ENCODE data around the gene SLC39A11.

Gene SLC39A11

GRCh38 chr17:73093286-73093685 is 798 bp upstream of the SLC39A11 start:
- no peaks in the 10 kb centered on the region for H3K27me3 ChIP-seq (ENCODE audit: control insufficient read depth, insufficient read depth, low read length)
- no peak overlapping the region for H3K9ac ChIP-seq (ENCODE audit: low read depth, low read length)
- H3K4me3 ChIP-seq (ENCODE audit: low read depth, low read length) = no peak overlapping the region
- H3K9me3 ChIP-seq (ENCODE audit: control insufficient read depth, insufficient read depth, low read length) = no peaks in the 10 kb centered on the region
- no peaks in the 10 kb centered on the region for H3K36me3 ChIP-seq (ENCODE audit: control insufficient read depth, insufficient read depth, low read length)
- H3K27ac ChIP-seq (ENCODE audit: low read depth, low read length) = no peak overlapping the region
- H3K4me1 ChIP-seq (ENCODE audit: control insufficient read depth, insufficient read depth, low read length) = peaks cover 19% of the 10 kb centered on the region

DNA sequence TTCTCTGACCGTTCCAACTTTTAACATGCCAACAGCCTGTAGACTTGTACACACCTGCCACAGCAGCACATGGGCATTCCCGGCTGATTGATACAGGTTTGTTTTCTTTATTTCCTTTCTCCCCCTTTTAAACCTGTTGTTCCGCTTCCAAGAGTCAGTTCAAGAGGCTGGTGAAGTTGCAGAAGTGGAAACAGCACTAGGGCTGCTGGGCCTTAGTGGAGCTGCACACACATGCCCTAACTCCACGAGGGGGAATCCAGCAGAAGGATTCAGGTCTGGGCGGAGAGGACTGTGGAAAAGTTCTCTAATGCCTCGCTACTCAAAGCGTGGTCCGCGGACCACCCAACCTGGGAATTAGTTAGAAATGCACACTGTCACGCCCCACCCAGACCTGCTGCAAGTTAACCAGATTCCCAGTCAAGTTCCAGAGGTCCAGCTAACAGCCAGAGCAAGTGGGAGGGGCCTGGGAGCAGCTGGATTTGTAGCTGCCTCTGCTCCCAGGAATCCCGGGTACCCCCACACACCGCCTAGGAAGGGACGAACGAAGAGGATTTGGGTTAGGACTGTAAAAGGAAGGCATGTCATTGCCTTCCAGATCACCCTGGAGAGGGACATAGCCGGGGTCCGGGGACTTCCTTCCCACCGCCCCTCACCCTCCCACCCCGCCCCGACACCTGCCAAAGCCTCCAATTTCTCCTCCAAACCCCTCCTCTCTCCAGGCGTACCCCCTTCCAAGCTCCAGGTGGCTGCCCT is 542 bp downstream of the SLC39A11 start:
- Histone ChIP-seq H3K9me3 (ENCODE audit: control insufficient read depth, insufficient read depth, low read length) (no peaks in the 10 kb centered on the region), H3K36me3 (ENCODE audit: control insufficient read depth, insufficient read depth, low read length) (no peaks in the 10 kb centered on the region; the same call in 1 of the 2 replicates), H3K4me3 (ENCODE audit: low read depth, low read length) (peak overlapping the region; percentile 70), H3K27me3 (ENCODE audit: control insufficient read depth, insufficient read depth, low read length) (no peaks in the 10 kb centered on the region), H3K9ac (ENCODE audit: low read depth, low read length) (no peak overlapping the region), H3K4me1 (ENCODE audit: control insufficient read depth, insufficient read depth, low read length) (peaks cover 19% of the 10 kb centered on the region), H3K27ac (ENCODE audit: low read depth, low read length) (no peak overlapping the region)

DNA sequence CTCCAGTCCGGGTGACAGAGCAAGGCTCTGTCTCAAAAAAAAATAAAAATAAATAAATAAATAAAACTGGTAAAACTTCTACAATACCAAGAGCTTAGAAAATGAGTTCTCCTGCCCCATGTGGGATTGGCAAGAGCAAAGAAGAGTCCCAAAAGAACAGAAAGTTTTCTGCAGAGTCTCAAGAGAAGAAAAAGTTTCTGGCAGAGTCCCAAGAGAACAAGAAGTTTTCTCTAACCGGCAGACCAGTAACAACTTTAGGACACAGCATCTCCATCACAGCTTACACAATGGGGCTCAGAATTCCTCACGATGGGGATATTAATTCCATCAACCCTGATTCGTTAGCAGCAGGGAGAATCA is 1.1 kb downstream of the SLC39A11 start:
- peaks cover 19% of the 10 kb centered on the region for H3K4me1 ChIP-seq (ENCODE audit: control insufficient read depth, insufficient read depth, low read length)
- H3K27me3 ChIP-seq (ENCODE audit: control insufficient read depth, insufficient read depth, low read length) = no peaks in the 10 kb centered on the region
- H3K4me3 ChIP-seq (ENCODE audit: low read depth, low read length) = peak overlapping the region; percentile 70; the same call in 1 of the 2 replicates
- H3K36me3 ChIP-seq (ENCODE audit: control insufficient read depth, insufficient read depth, low read length) = no peaks in the 10 kb centered on the region; the same call in 1 of the 2 replicates
- no peaks in the 10 kb centered on the region for H3K9me3 ChIP-seq (ENCODE audit: control insufficient read depth, insufficient read depth, low read length)
- H3K27ac ChIP-seq (ENCODE audit: low read depth, low read length) = no peak overlapping the region
- H3K9ac ChIP-seq (ENCODE audit: low read depth, low read length) = no peak overlapping the region

- Histone ChIP-seq H3K27ac (ENCODE audit: low read depth, low read length) (no peak overlapping the region), H3K27me3 (ENCODE audit: control insufficient read depth, insufficient read depth, low read length) (no peaks in the 10 kb centered on the region), H3K4me3 (ENCODE audit: low read depth, low read length) (no peak overlapping the region)
Measured at GRCh38 chr17:73090396-73091202, 1.9 kb downstream of the SLC39A11 start.

DNA sequence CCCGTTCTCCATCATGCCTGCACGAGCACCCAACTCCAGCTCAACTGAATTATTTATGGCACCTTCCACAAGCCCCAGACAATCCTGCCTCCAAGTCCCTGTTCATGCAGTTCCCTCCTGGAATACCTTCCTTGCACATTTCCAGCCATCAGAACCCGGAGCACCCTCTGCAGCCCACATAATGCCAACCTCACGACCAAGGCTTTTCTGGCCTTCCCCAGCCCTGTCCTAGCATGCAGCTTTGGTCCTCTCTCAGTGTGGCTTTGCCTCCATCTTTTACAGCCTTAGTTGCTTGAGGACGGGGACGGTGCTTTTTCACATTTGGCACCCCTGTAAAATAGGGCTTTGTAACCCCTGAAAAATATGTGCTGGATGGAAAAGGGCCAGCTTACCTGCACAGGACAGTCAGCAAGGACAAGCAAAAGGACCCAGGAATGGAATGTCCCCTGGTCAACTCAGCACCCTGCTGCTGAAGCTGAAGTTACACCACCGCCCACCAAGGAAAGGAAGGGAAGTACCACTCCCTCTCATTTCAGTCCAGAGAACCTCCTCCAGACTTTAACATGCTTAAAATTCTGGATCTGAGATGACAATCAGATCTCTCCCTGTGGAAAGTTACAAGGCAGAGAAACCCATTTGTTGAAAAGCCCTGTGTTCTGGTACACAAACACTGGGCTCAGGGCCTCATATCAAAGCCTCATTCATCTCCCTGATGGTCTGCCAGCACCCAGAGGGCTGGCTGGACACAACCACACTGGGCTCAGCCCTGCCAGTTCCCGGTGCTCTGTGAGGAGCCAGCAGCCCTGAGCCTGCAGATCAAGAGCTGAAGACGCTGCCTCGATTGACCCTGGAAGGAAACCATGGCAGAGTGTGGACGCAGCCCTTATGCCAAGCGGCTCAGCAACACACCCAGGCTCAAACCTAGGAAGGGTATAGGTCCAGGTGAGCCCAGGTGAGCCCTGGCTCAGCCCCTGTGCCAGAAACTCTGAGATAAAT is 2.9 kb downstream of the SLC39A11 start:
- Histone ChIP-seq H3K9me3 (ENCODE audit: control insufficient read depth, insufficient read depth, low read length) (no peaks in the 10 kb centered on the region), H3K4me1 (ENCODE audit: control insufficient read depth, insufficient read depth, low read length) (peaks cover 19% of the 10 kb centered on the region), H3K4me3 (ENCODE audit: low read depth, low read length) (no peak overlapping the region), H3K36me3 (ENCODE audit: control insufficient read depth, insufficient read depth, low read length) (no peaks in the 10 kb centered on the region; the same call in 1 of the 2 replicates), H3K27ac (ENCODE audit: low read depth, low read length) (no peak overlapping the region), H3K9ac (ENCODE audit: low read depth, low read length) (no peak overlapping the region), H3K27me3 (ENCODE audit: control insufficient read depth, insufficient read depth, low read length) (no peaks in the 10 kb centered on the region)

More at GRCh38 chr17:73090396-73091202, 1.9 kb downstream of the SLC39A11 start:
- Histone ChIP-seq H3K9me3 (ENCODE audit: control insufficient read depth, insufficient read depth, low read length) (no peaks in the 10 kb centered on the region), H3K4me1 (ENCODE audit: control insufficient read depth, insufficient read depth, low read length) (peaks cover 19% of the 10 kb centered on the region), H3K36me3 (ENCODE audit: control insufficient read depth, insufficient read depth, low read length) (no peaks in the 10 kb centered on the region; the same call in 1 of the 2 replicates), H3K9ac (ENCODE audit: low read depth, low read length) (no peak overlapping the region)

DNA sequence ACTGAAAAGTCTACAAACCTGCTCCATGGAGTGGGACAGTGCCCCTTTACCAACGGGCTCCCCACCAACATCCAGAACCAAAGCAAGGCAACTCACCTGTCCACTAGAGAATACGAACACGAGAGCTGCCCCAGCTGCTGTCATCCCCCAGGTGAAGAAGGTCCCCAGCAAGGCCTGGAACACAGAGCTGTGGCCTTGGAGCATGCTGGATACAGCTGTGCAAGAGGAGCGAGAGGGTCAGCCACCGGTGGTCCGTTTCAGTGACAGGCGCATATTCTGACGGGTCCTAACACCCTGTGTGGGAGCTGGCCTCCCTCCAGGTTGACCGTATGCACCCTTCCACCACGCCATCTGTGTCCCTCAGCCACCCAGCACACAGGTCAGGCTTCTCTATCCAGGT is 3.9 kb downstream of the SLC39A11 start:
- peaks cover 5% of the 10 kb centered on the region for H3K36me3 ChIP-seq (ENCODE audit: control insufficient read depth, insufficient read depth, low read length)
- no peaks in the 10 kb centered on the region for H3K27me3 ChIP-seq (ENCODE audit: control insufficient read depth, insufficient read depth, low read length)
- no peak overlapping the region for H3K27ac ChIP-seq (ENCODE audit: low read depth, low read length)
- no peak overlapping the region for H3K4me3 ChIP-seq (ENCODE audit: low read depth, low read length)
- no peaks in the 10 kb centered on the region for H3K9me3 ChIP-seq (ENCODE audit: control insufficient read depth, insufficient read depth, low read length)
- H3K9ac ChIP-seq (ENCODE audit: low read depth, low read length) = no peak overlapping the region
- peaks cover 19% of the 10 kb centered on the region for H3K4me1 ChIP-seq (ENCODE audit: control insufficient read depth, insufficient read depth, low read length)

- no peaks in the 10 kb centered on the region for H3K4me1 ChIP-seq (ENCODE audit: control insufficient read depth, insufficient read depth, low read length)
- no peaks in the 10 kb centered on the region for H3K9me3 ChIP-seq (ENCODE audit: control insufficient read depth, insufficient read depth, low read length)
- peaks cover 5% of the 10 kb centered on the region for H3K36me3 ChIP-seq (ENCODE audit: control insufficient read depth, insufficient read depth, low read length)
- H3K4me3 ChIP-seq (ENCODE audit: low read depth, low read length) = no peak overlapping the region
- no peak overlapping the region for H3K27ac ChIP-seq (ENCODE audit: low read depth, low read length)
- no peak overlapping the region for H3K9ac ChIP-seq (ENCODE audit: low read depth, low read length)
- H3K27me3 ChIP-seq (ENCODE audit: control insufficient read depth, insufficient read depth, low read length) = no peaks in the 10 kb centered on the region
Measured at GRCh38 chr17:73083432-73083831, 9.1 kb downstream of the SLC39A11 start.

GRCh38 chr17:73074566-73074965 is 17.9 kb downstream of the SLC39A11 start:
- Histone ChIP-seq H3K27me3 (ENCODE audit: control insufficient read depth, insufficient read depth, low read length) (no peaks in the 10 kb centered on the region), H3K4me1 (ENCODE audit: control insufficient read depth, insufficient read depth, low read length) (no peaks in the 10 kb centered on the region), H3K9ac (ENCODE audit: low read depth, low read length) (no peak overlapping the region), H3K36me3 (ENCODE audit: control insufficient read depth, insufficient read depth, low read length) (no peaks in the 10 kb centered on the region), H3K27ac (ENCODE audit: low read depth, low read length) (no peak overlapping the region), H3K9me3 (ENCODE audit: control insufficient read depth, insufficient read depth, low read length) (no peaks in the 10 kb centered on the region), H3K4me3 (ENCODE audit: low read depth, low read length) (no peak overlapping the region)

DNA sequence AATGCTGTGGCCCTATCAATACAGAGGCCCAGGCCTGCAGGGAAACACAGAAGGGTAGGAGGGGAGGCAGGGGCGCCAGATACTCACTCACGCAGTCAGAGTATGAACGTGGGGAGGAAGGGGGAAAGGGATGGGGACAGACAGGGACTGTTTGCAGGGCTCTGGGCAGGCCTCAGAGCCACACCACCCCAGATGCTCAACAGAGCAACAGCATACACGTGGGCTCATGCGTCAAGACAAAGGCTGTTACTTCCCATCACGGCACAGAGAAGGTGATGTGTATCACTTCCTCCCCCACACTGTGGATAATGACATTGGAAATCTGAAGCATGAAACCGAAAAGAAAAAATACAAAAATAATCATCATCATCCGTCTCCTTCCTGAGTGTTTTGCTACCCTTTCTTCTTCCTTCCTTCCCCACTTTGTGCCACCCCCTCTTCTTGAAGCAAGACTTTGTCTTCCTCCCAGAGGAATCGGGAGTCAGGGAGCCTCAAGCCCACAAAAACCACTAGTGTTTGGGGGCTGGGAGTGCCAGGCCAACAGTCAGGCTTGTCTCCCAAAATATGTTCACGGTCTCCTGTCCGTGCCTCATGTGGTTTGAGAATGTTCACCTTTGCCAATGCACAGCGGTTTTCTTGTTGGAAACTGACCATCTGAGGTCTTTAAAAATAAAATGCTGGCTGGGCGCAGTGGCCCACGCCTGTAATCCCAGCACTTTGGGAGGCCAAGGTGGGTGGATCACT is 20.1 kb downstream of the SLC39A11 start:
- H3K4me1 ChIP-seq (ENCODE audit: control insufficient read depth, insufficient read depth, low read length) = no peaks in the 10 kb centered on the region
- no peak overlapping the region for H3K9ac ChIP-seq (ENCODE audit: low read depth, low read length)
- no peaks in the 10 kb centered on the region for H3K27me3 ChIP-seq (ENCODE audit: control insufficient read depth, insufficient read depth, low read length)
- H3K36me3 ChIP-seq (ENCODE audit: control insufficient read depth, insufficient read depth, low read length) = no peaks in the 10 kb centered on the region
- no peaks in the 10 kb centered on the region for H3K9me3 ChIP-seq (ENCODE audit: control insufficient read depth, insufficient read depth, low read length)
- H3K27ac ChIP-seq (ENCODE audit: low read depth, low read length) = no peak overlapping the region
- no peak overlapping the region for H3K4me3 ChIP-seq (ENCODE audit: low read depth, low read length)

Measured in HUES48 (cell line).